GM06990 (cell line): ENCODE measurements around the gene PTTG1IP.

Source experiments
- DNase-seq: peaks from one replicate; pipeline ENCODE4 v3.0.0-alpha.2; 2011; ENCODE audit not compliant: insufficient read length; ENCODE audit errors: extremely low read depth
- H3K27me3 ChIP-seq: replicated peaks from 2 replicates; pipeline ENCODE4 v1.6.0; 2011; ENCODE audit warnings: low read length; ENCODE audit not compliant: control insufficient read depth, insufficient read depth
- H3K36me3 ChIP-seq: 2 replicates; pipeline ENCODE4 v1.5.1; 2011; ENCODE audit warnings: low read length; ENCODE audit not compliant: control insufficient read depth, insufficient read depth
- H3K4me3 ChIP-seq: replicated peaks from 2 replicates; pipeline ENCODE4 v1.5.1; 2011; ENCODE audit warnings: low read depth, mild to moderate bottlenecking, control low read depth, low read length
- CTCF ChIP-seq: IDR thresholded peaks from 2 replicates; pipeline ENCODE4 v1.5.1; 2011; ENCODE audit warnings: low read length, control low read depth, mild to moderate bottlenecking, inconsistent platforms; ENCODE audit not compliant: insufficient read depth, poor library complexity, severe bottlenecking

Gene PTTG1IP

GRCh38 chr21:44803651-44804050 lies 69.8 kb downstream of the PTTG1IP start:
- Histone ChIP-seq H3K36me3 (peaks cover 10% of the 10 kb centered on the region), H3K4me3 (no peak overlapping the region), H3K27me3 (no peaks in the 10 kb centered on the region)
- no peak for DNase-seq
- TF ChIP-seq CTCF: no peak

GRCh38 chr21:44802396-44803153 lies 70.9 kb downstream of the PTTG1IP start:
- Histone ChIP-seq H3K4me3 (peak overlapping the region; percentile 95), H3K27me3 (no peaks in the 10 kb centered on the region), H3K36me3 (peaks cover 15% of the 10 kb centered on the region)
- no peak for DNase-seq
- peak; percentile 23 for TF ChIP-seq CTCF

GRCh38 chr21:44801468-44802395 lies 71.8 kb downstream of the PTTG1IP start, which contains the start of gene UBE2G2:
Gene UBE2G2, minus strand, starts transcription at chr21:44801820. Its CDS starts 72 bp downstream, at chr21:44801748.
- TF ChIP-seq CTCF: no peak
- peak; percentile 90 for DNase-seq
- peak within 1 kb of the TSS; percentile 95 for H3K4me3 ChIP-seq
- peaks cover 13% of the 10 kb centered on the region for H3K36me3 ChIP-seq
- no peaks in the 10 kb centered on the region for H3K27me3 ChIP-seq

- DNase-seq: no peak
- TF ChIP-seq CTCF: peak; percentile 58
- Histone ChIP-seq H3K36me3 (peaks cover 13% of the 10 kb centered on the region), H3K27me3 (no peaks in the 10 kb centered on the region), H3K4me3 (peak overlapping the region; percentile 95)
These were observed 72.5 kb downstream of the PTTG1IP start for GRCh38 chr21:44800971-44801467.

- TF ChIP-seq CTCF: peak; percentile 35
- Histone ChIP-seq H3K36me3 (peaks cover 12% of the 10 kb centered on the region), H3K27me3 (no peaks in the 10 kb centered on the region), H3K4me3 (peak overlapping the region; percentile 95)
- DNase-seq: no peak
These were observed 73.4 kb downstream of the PTTG1IP start for GRCh38 chr21:44800103-44800502.
